ENCODE data around the gene ZSCAN18. TPM values are rescaled to one million over a fixed set of nuclear protein-coding genes. Genes with fewer than 3 reads are reported as not detected.
A peak's percentile ranks its signal among the peaks of the same experiment; 100 is the strongest.

The ZSCAN18 gene
- total and polyA plus RNA-seq, 11 donors: 41.9 to 114 (median 71.8) TPM

- intact Hi-C loops (cut with DNase I): loop anchor here in 1 of 10 donors (10.0 kb wide), 1 partner anchor 56 kb away; the partner anchor contains the start of gene ZSCAN18
- no peak for DNase-seq
- no peak overlapping the region for H3K27ac ChIP-seq
Observed at GRCh38 chr19:58038688-58039204, 59.3 kb downstream of the ZSCAN18 start.

GRCh38 chr19:58037927-58038687, 59.9 kb downstream of the ZSCAN18 start:
- 13 to 31% (median 29%) methylated on average over 31 to 44 of the region's 44 CpGs for WGBS, 4 donors
- DNase-seq (no peak), ATAC-seq (peak in 1 of 4 donors; percentile 2)
- Histone ChIP-seq H3K4me3 (no peak overlapping the region), H3K27ac (no peak overlapping the region), H3K36me3 (no peaks in the 10 kb centered on the region), H3K27me3 (peaks cover 0 to 8% (median 0%) of the 10 kb centered on the region in 9 donors), H3K4me1 (peaks cover 0 to 15% (median 1%) of the 10 kb centered on the region in 12 donors), H3K9me3 (peaks cover 0 to 66% (median 10%) of the 10 kb centered on the region in 12 donors)
- no peak for TF ChIP-seq CTCF (IDR thresholded peaks at IDR 0.05)
- TF ChIP-seq POLR2A (IDR thresholded peaks at IDR 0.05): no peak
- intact Hi-C loops (cut with DNase I): loop anchor here in 1 of 10 donors (10.0 kb wide), 1 partner anchor 57 kb away; the partner anchor contains the start of gene ZSCAN18

More at GRCh38 chr19:58038688-58039204, 59.3 kb downstream of the ZSCAN18 start:
- Histone ChIP-seq H3K36me3 (no peaks in the 10 kb centered on the region), H3K9me3 (peaks cover 0 to 68% (median 14%) of the 10 kb centered on the region in 12 donors), H3K4me1 (peaks cover 0 to 8% (median 0%) of the 10 kb centered on the region in 12 donors), H3K27me3 (peaks cover 0 to 5% (median 0%) of the 10 kb centered on the region in 9 donors), H3K4me3 (no peak overlapping the region)
- ATAC-seq: no peak
- no peak for TF ChIP-seq POLR2A (IDR thresholded peaks at IDR 0.05)
- TF ChIP-seq CTCF (IDR thresholded peaks at IDR 0.05): no peak
- 21 to 29% (median 26%) methylated on average over 8 of the region's 8 CpGs for WGBS, 4 donors

GRCh38 chr19:58035863-58036262, 62.2 kb downstream of the ZSCAN18 start:
- Histone ChIP-seq H3K27ac (no peak overlapping the region), H3K36me3 (no peaks in the 10 kb centered on the region), H3K4me3 (no peak overlapping the region), H3K27me3 (peaks cover 0 to 10% (median 0%) of the 10 kb centered on the region in 9 donors), H3K4me1 (peaks cover 0 to 16% (median 1%) of the 10 kb centered on the region in 12 donors), H3K9me3 (peaks cover 0 to 45% (median 0%) of the 10 kb centered on the region in 12 donors)
- TF ChIP-seq POLR2A (IDR thresholded peaks at IDR 0.05) (no peak), CTCF (IDR thresholded peaks at IDR 0.05) (no peak)
- DNase-seq (no peak), ATAC-seq (no peak)
- intact Hi-C loops (cut with DNase I): loop anchor here in 1 of 10 donors (10.0 kb wide), 1 partner anchor 59 kb away; the partner anchor contains the start of gene ZSCAN18
- 62 to 77% (median 66%) methylated on average over 8 of the region's 8 CpGs for WGBS, 4 donors

GRCh38 chr19:58034477-58034793, 63.6 kb downstream of the ZSCAN18 start:
- H3K4me1 ChIP-seq: peaks cover 0 to 16% (median 1%) of the 10 kb centered on the region in 12 donors
- peaks cover 0 to 39% (median 0%) of the 10 kb centered on the region in 12 donors for H3K9me3 ChIP-seq
- DNase-seq: no peak
- no peak for ATAC-seq
- H3K27me3 ChIP-seq: peaks cover 0 to 10% (median 0%) of the 10 kb centered on the region in 9 donors
- no peak for TF ChIP-seq CTCF (IDR thresholded peaks at IDR 0.05)
- no peak for TF ChIP-seq POLR2A (IDR thresholded peaks at IDR 0.05)
- H3K27ac ChIP-seq: peak overlapping the region in 2 of 12 donors; percentile 45 to 57
- WGBS, 4 donors: 2 to 6% (median 5%) methylated on average over 17 to 20 of the region's 20 CpGs
- peak overlapping the region; percentile 38 to 79 (median 54) for H3K4me3 ChIP-seq
- H3K36me3 ChIP-seq: no peaks in the 10 kb centered on the region
- intact Hi-C loops (cut with DNase I): loop anchor here in 1 of 10 donors (10.0 kb wide), 1 partner anchor 60 kb away; the partner anchor contains the start of gene ZSCAN18
